ENCODE results near the gene SCYL3. TPM values are rescaled to one million over a fixed set of nuclear protein-coding genes. Genes with fewer than 3 reads are reported as not detected.

SCYL3 gene
- total RNA-seq, 1 donor from 2014 or later, result 6.4 TPM

- Histone ChIP-seq H3K27me3 (ENCODE audit: control insufficient read depth, insufficient read depth, low read length) (no peaks in the 10 kb centered on the region), H3K4me3 (ENCODE audit: low read depth, low read length) (no peak overlapping the region), H3K36me3 (ENCODE audit: control insufficient read depth, insufficient read depth, low read length) (no peaks in the 10 kb centered on the region)
- TF ChIP-seq CTCF (IDR thresholded peaks at IDR 0.05; ENCODE audit: insufficient read depth, low read length, poor library complexity, severe bottlenecking), result no peak
- DNase-seq (ENCODE audit: low read depth), result no peak
Observed at GRCh38 chr1:169904834-169905233, 11.1 kb upstream of the SCYL3 start.

DNA sequence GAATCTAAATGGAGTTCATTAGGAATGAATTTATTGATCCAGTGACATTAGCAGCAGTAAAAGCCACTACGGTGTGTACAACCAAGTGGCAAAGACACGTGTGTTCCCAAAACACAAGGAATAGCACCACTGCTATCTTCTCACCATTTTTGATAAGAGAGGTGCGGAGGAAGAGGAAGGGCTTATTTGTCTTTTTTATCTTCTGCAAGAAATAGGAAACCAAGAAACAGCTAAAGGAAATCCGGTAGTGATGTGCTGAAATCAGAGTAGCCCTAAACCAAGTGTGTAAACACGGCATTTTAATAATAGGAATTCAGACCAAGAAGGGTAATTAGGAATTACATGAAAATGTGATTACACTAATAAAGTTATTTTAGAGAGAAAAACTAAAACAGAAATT is 9.1 kb upstream of the SCYL3 start:
- no peak overlapping the region for H3K4me3 ChIP-seq (ENCODE audit: low read depth, low read length)
- no peak for TF ChIP-seq CTCF (IDR thresholded peaks at IDR 0.05; ENCODE audit: insufficient read depth, low read length, poor library complexity, severe bottlenecking)
- DNase-seq (ENCODE audit: low read depth), result no peak
- no peaks in the 10 kb centered on the region for H3K27me3 ChIP-seq (ENCODE audit: control insufficient read depth, insufficient read depth, low read length)
- H3K36me3 ChIP-seq (ENCODE audit: control insufficient read depth, insufficient read depth, low read length), result no peaks in the 10 kb centered on the region

DNA sequence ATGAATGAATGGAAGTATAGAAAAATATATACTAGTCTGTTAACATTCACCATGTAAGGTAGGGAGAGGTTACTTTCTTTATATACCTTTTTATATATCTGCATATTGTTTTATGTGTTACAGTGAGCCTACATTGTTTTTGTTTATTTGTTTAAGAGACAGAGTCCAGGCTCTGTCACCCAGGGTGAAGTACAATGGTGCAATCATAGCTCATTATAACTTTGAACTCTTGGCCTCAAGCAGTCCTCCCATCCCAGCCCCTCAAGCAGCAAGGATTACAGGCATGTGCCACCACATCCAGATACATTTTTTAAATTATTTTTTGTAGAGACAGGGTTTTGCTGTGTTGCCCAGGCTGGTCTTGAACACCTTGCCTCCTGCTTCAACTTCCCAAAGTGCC is 7.4 kb upstream of the SCYL3 start:
- Histone ChIP-seq H3K4me3 (ENCODE audit: low read depth, low read length) (no peak overlapping the region), H3K27me3 (ENCODE audit: control insufficient read depth, insufficient read depth, low read length) (no peaks in the 10 kb centered on the region), H3K36me3 (ENCODE audit: control insufficient read depth, insufficient read depth, low read length) (no peaks in the 10 kb centered on the region)
- TF ChIP-seq CTCF (IDR thresholded peaks at IDR 0.05; ENCODE audit: insufficient read depth, low read length, poor library complexity, severe bottlenecking), result no peak
- no peak for DNase-seq (ENCODE audit: low read depth)

- TF ChIP-seq CTCF (IDR thresholded peaks at IDR 0.05; ENCODE audit: insufficient read depth, low read length, poor library complexity, severe bottlenecking), result no peak
- DNase-seq (ENCODE audit: low read depth), result no peak
- H3K4me3 ChIP-seq (ENCODE audit: low read depth, low read length), result no peak overlapping the region
Observed at GRCh38 chr1:169900571-169900970, 6.9 kb upstream of the SCYL3 start.

DNA sequence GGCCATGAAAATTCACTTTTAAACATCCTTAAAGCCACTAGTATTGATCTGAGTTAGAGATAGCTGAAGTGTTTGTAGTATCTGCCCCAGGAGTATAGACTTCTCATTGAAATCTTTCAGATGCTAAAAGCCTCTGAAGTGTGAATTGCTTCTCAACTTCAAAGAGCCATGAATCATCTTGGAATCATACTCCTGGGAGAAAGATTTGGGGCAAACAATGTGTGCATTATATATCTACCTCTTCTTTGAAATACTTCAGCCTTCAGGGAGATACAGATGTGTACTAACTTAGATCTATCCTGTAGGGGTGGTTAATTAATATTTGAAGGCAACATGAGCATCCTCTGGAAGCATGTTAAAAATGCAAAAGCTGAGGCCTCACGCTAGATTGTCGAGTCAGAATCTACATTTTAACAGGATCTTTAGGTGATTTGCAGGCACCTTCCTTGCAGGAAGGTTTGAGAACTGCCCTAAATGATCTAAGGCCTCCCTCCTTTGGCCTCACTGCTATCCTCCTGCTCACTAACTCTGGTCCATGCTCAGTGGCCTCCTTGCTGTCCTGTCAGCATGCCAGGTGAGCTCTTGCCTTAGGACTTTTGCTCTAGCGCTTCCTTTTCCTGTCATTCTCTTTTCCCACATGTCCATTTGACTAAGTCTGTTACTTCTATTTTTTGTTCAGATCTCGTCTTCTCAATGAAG is 6.0 kb upstream of the SCYL3 start:
- H3K36me3 ChIP-seq (ENCODE audit: control insufficient read depth, insufficient read depth, low read length), result no peaks in the 10 kb centered on the region
- no peaks in the 10 kb centered on the region for H3K27me3 ChIP-seq (ENCODE audit: control insufficient read depth, insufficient read depth, low read length)
- TF ChIP-seq CTCF (IDR thresholded peaks at IDR 0.05; ENCODE audit: insufficient read depth, low read length, poor library complexity, severe bottlenecking), result no peak
- DNase-seq (ENCODE audit: low read depth), result no peak
- no peak overlapping the region for H3K4me3 ChIP-seq (ENCODE audit: low read depth, low read length)

More at GRCh38 chr1:169900571-169900970, 6.9 kb upstream of the SCYL3 start:
- no peaks in the 10 kb centered on the region for H3K36me3 ChIP-seq (ENCODE audit: control insufficient read depth, insufficient read depth, low read length)
- no peaks in the 10 kb centered on the region for H3K27me3 ChIP-seq (ENCODE audit: control insufficient read depth, insufficient read depth, low read length)

DNA sequence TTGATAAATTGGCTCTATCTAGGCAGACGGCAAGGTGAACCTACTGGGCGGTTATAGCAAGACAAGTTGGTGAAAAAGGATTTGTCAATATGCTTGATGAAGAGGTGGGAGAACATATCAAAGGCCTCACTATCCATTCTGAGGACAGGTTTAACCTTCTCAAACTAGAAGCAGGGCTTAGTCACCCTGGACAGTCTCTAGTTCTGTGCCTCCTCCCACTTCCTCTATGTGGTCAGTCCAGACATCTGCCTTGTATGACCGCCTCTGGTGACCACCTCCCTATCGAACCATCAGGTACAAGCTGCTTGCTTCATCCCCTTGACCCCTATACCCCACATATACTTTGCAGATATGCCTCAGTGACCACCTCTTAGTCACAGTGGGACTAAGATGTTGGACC is 2.3 kb upstream of the SCYL3 start:
- no peak for TF ChIP-seq CTCF (IDR thresholded peaks at IDR 0.05; ENCODE audit: insufficient read depth, low read length, poor library complexity, severe bottlenecking)
- Histone ChIP-seq H3K36me3 (ENCODE audit: control insufficient read depth, insufficient read depth, low read length) (no peaks in the 10 kb centered on the region), H3K27me3 (ENCODE audit: control insufficient read depth, insufficient read depth, low read length) (no peaks in the 10 kb centered on the region), H3K4me3 (ENCODE audit: low read depth, low read length) (no peak overlapping the region)
- no peak for DNase-seq (ENCODE audit: low read depth)

All from kidney epithelial cell (primary cell).